Erythroblast (primary cell): Measurements from ENCODE around the gene COL7A1.

ENCODE experiments used
- GATA1 ChIP-seq: IDR thresholded peaks from 2 replicates; pipeline ENCODE4 v1.6.1; 2011; ENCODE audit warnings: low read depth, mild to moderate bottlenecking, control low read depth, low read length, moderate library complexity
- POLR2A ChIP-seq: IDR thresholded peaks from 2 replicates; pipeline ENCODE4 v1.6.1; 2011; ENCODE audit warnings: mild to moderate bottlenecking, low read length

GRCh38 chr3:48588230-48588629 is 6.9 kb downstream of the COL7A1 start:
- TF ChIP-seq POLR2A (no peak), GATA1 (no peak)
